Right lobe of liver (tissue), 4 donors: Measurements from ENCODE around the gene MAPK4.

Experiments
- POLR2A ChIP-seq: fragments of 450-650 bp; IDR thresholded peaks from one replicate; pipeline ENCODE4 v1.6.1; 2017; ENCODE audit warnings: antibody characterized with exemption, mild to moderate bottlenecking
- TF ChIP-seq, protein P1 (sequence below), 4 donors: fragments of 200-600 bp in 3 of 4; fragments of 450-650 bp in 1 of 4; IDR thresholded peaks; one replicate each; pipeline versions ENCODE4 v1.5.1 to v1.8.0; 2016 to 2022; ENCODE audit warnings: antibody characterized with exemption in 4 of 4, mild to moderate bottlenecking in 2 of 4
- donor health status: DM: no; HTN: no; CAD: no.
- donor health status: DM: no; HTN: no; CAD: no.
- donor health status: DM: no; HTN: yes; CAD: no.

DNA sequence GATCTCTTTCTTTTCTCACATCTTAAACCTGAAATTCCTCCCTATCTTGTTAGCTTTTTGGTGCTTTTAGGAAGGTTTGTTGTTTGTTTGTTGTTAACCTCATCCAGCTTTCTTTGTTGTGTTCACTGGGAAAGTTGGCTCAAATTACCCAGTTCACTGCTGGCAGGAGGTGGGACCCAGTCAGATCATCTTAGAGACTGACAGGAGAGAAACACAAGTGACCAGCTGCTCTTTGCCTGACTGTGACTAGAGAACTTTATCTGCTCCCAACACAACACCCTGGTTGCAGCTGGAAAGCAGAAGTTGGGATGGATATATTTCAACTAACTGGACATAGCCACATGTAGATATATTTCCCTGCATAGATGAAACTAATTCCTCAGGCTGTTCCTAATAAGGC is 10.0 kb downstream of the MAPK4 start:
- TF ChIP-seq, protein P1, sequence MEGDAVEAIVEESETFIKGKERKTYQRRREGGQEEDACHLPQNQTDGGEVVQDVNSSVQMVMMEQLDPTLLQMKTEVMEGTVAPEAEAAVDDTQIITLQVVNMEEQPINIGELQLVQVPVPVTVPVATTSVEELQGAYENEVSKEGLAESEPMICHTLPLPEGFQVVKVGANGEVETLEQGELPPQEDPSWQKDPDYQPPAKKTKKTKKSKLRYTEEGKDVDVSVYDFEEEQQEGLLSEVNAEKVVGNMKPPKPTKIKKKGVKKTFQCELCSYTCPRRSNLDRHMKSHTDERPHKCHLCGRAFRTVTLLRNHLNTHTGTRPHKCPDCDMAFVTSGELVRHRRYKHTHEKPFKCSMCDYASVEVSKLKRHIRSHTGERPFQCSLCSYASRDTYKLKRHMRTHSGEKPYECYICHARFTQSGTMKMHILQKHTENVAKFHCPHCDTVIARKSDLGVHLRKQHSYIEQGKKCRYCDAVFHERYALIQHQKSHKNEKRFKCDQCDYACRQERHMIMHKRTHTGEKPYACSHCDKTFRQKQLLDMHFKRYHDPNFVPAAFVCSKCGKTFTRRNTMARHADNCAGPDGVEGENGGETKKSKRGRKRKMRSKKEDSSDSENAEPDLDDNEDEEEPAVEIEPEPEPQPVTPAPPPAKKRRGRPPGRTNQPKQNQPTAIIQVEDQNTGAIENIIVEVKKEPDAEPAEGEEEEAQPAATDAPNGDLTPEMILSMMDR (IDR thresholded peaks at IDR 0.05): no peak
- TF ChIP-seq POLR2A: no peak
